Loucy (cell line): ENCODE data around the gene FAM83D.

Experiments
- H2AFZ ChIP-seq: fragments of 200-600 bp; sonication (generic); 2 replicates; pipeline ENCODE4 v1.6.0; 2016; ENCODE audit warnings: antibody characterized with exemption, mild to moderate bottlenecking, low read length, moderate library complexity
- H3F3A ChIP-seq: fragments of 200-600 bp; 2 replicates; pipeline ENCODE4 v1.6.0; 2016; ENCODE audit warnings: antibody characterized with exemption, low read depth, mild to moderate bottlenecking
- H3K27me3 ChIP-seq: fragments of 200-600 bp; sonication (generic); 2 replicates; pipeline ENCODE4 v1.6.1; 2014; ENCODE audit warnings: low read length, mild to moderate bottlenecking; ENCODE audit not compliant: insufficient read depth, poor library complexity, severe bottlenecking
- H3K36me3 ChIP-seq: fragments of 200-600 bp; sonication (generic); 2 replicates; pipeline ENCODE4 v1.6.1; 2016; ENCODE audit warnings: low read length; ENCODE audit not compliant: insufficient read depth
- H3K4me1 ChIP-seq: fragments of 200-600 bp; sonication (generic); 2 replicates; pipeline ENCODE4 v1.5.1; 2014; ENCODE audit warnings: low read length, mild to moderate bottlenecking; ENCODE audit not compliant: insufficient read depth, poor library complexity, severe bottlenecking
- H3K4me2 ChIP-seq: fragments of 200-600 bp; sonication (generic); 2 replicates; pipeline ENCODE4 v1.6.0; 2014; ENCODE audit warnings: antibody characterized with exemption, low read length, low read depth, mild to moderate bottlenecking; ENCODE audit not compliant: poor library complexity, severe bottlenecking
- H3K4me3 ChIP-seq: fragments of 200-600 bp; sonication (generic); 2 replicates; pipeline ENCODE4 v1.5.1; 2014; ENCODE audit warnings: low read length, mild to moderate bottlenecking, mixed read lengths; ENCODE audit not compliant: poor library complexity, severe bottlenecking
- H3K79me2 ChIP-seq: fragments of 200-600 bp; sonication (generic); 2 replicates; pipeline ENCODE4 v1.6.1; 2014; ENCODE audit warnings: low read length; ENCODE audit not compliant: insufficient read depth
- H3K9ac ChIP-seq: fragments of 200-600 bp; sonication (generic); 2 replicates; pipeline ENCODE4 v1.6.0; 2014; ENCODE audit warnings: mild to moderate bottlenecking, low read depth, low read length, moderate library complexity; ENCODE audit not compliant: poor library complexity, severe bottlenecking
- H3K9me2 ChIP-seq: fragments of 200-600 bp; sonication (generic); replicated peaks from 2 replicates; pipeline ENCODE4 v1.6.1; 2016; ENCODE audit warnings: low read depth, low read length, mixed read lengths
- H3K9me3 ChIP-seq: fragments of 200-600 bp; sonication (generic); 2 replicates; pipeline ENCODE4 v1.6.1; 2014; ENCODE audit warnings: mild to moderate bottlenecking, antibody characterized with exemption, low read length, low read depth; ENCODE audit not compliant: insufficient read depth
- H4K20me1 ChIP-seq: fragments of 200-600 bp; sonication (generic); 2 replicates; pipeline ENCODE4 v1.6.0; 2014; ENCODE audit warnings: antibody characterized with exemption, low read length, mild to moderate bottlenecking; ENCODE audit not compliant: insufficient read depth, poor library complexity, severe bottlenecking
- CTCF ChIP-seq: fragments of 200-600 bp; sonication (generic); conservative IDR thresholded peaks from 2 replicates; pipeline ENCODE4 v1.5.1; 2014; ENCODE audit warnings: mild to moderate bottlenecking, antibody characterized with exemption, low read length
- EZH2phosphoT487 ChIP-seq: fragments of 200-600 bp; IDR thresholded peaks from 2 replicates; pipeline ENCODE4 v1.6.1; 2018; ENCODE audit warnings: antibody characterized with exemption, mild to moderate bottlenecking, moderate library complexity, borderline replicate concordance

Gene FAM83D

GRCh38 chr20:38965264-38965663, 39.0 kb downstream of the FAM83D start:
- H3K9me2 ChIP-seq: no peaks in the 10 kb centered on the region
- H3F3A ChIP-seq: peaks cover 3% of the 10 kb centered on the region; the same call in 1 of the 2 replicates
- no peaks in the 10 kb centered on the region for H3K9me3 ChIP-seq

GRCh38 chr20:38968090-38968489, 41.9 kb downstream of the FAM83D start:
- no peaks in the 10 kb centered on the region for H3F3A ChIP-seq
- H3K4me1 ChIP-seq: peaks cover 18% of the 10 kb centered on the region
- no peak overlapping the region for H3K4me2 ChIP-seq
- no peak for TF ChIP-seq EZH2phosphoT487
- no peak for TF ChIP-seq CTCF
- no peak overlapping the region for H3K4me3 ChIP-seq
- H3K79me2 ChIP-seq: peaks cover 38% of the 10 kb centered on the region
- no peak overlapping the region for H2AFZ ChIP-seq
- peaks cover 13% of the 10 kb centered on the region; the same call in 1 of the 2 replicates for H3K36me3 ChIP-seq
- H3K9me3 ChIP-seq: no peaks in the 10 kb centered on the region
- H3K9me2 ChIP-seq: no peaks in the 10 kb centered on the region
- no peaks in the 10 kb centered on the region for H4K20me1 ChIP-seq
- H3K27me3 ChIP-seq: no peaks in the 10 kb centered on the region
- no peak overlapping the region for H3K9ac ChIP-seq

More at GRCh38 chr20:38965264-38965663, 39.0 kb downstream of the FAM83D start:
- H4K20me1 ChIP-seq: no peaks in the 10 kb centered on the region
- no peak overlapping the region for H3K9ac ChIP-seq
- no peak overlapping the region for H3K4me2 ChIP-seq
- no peak overlapping the region for H3K4me3 ChIP-seq
- peaks cover 26% of the 10 kb centered on the region for H3K4me1 ChIP-seq
- H3K36me3 ChIP-seq: no peaks in the 10 kb centered on the region
- TF ChIP-seq CTCF: no peak
- TF ChIP-seq EZH2phosphoT487: no peak
- no peak overlapping the region for H2AFZ ChIP-seq
- no peaks in the 10 kb centered on the region for H3K27me3 ChIP-seq
- peaks cover 53% of the 10 kb centered on the region for H3K79me2 ChIP-seq

- no peaks in the 10 kb centered on the region for H3K9me3 ChIP-seq
- no peaks in the 10 kb centered on the region for H3F3A ChIP-seq
- no peak overlapping the region for H3K4me2 ChIP-seq
- TF ChIP-seq CTCF: no peak
- TF ChIP-seq EZH2phosphoT487: no peak
- no peak overlapping the region for H3K4me3 ChIP-seq
- no peak overlapping the region for H3K9ac ChIP-seq
- peaks cover 9% of the 10 kb centered on the region for H3K4me1 ChIP-seq
- peaks cover 23% of the 10 kb centered on the region; the same call in 1 of the 2 replicates for H3K79me2 ChIP-seq
- peaks cover 21% of the 10 kb centered on the region; the same call in 1 of the 2 replicates for H3K36me3 ChIP-seq
- H2AFZ ChIP-seq: no peak overlapping the region
- H3K27me3 ChIP-seq: no peaks in the 10 kb centered on the region
- no peaks in the 10 kb centered on the region for H3K9me2 ChIP-seq
- no peaks in the 10 kb centered on the region for H4K20me1 ChIP-seq
Measured at GRCh38 chr20:38969708-38970107, 43.5 kb downstream of the FAM83D start.
